Left renal pelvis (tissue), 4 donors: ENCODE results near the gene IL37. TPM values are rescaled to one million over a fixed set of nuclear protein-coding genes. Genes with fewer than 3 reads are reported as not detected.
"Not testable (repeated sequence)": the region's sequence is repeated elsewhere in the genome, so short reads cannot be mapped to it uniquely, and the experiment has no call there.

ENCODE experiments used
- DNase-seq, 4 donors: peaks; one replicate each; pipeline ENCODE4 v3.0.0-alpha.2; 2013; ENCODE audit warnings: low read depth in 4 of 4, low spot score in 3 of 4
- polyA plus RNA-seq, 4 donors: library from polyadenylated mRNA; unstranded; fragments of 120-200 nt; gene quantifications; one replicate each; pipeline ENCODE4 v1.2.1, GENCODE V29; 2013; ENCODE audit not compliant: insufficient read length in 4 of 4

Gene IL37
- polyA plus RNA-seq, 4 donors: not detected

DNA sequence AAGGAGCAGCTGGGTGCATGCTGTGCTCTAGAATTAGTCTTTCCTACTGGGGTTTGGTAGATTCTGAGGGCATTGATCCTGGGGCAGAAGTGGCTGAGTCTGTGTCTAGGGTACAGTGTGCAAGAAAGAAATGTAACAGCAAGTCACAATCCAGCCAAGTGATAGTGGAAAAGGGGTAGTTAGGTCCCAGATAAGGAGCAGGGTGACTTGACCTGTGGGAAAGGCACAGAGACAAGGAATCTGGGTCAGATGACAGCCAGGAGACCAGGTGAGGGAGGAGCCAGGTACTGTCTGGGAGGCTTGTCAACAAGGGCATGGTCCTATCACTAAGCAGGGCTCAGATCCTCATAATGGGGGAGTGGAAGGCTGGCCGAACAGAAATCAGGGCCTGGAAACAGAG is 8.1 kb downstream of the IL37 start:
- DNase-seq: no peak

- no peak for DNase-seq
Measured at GRCh38 chr2:112920923-112921532, 10.1 kb downstream of the IL37 start.

DNA sequence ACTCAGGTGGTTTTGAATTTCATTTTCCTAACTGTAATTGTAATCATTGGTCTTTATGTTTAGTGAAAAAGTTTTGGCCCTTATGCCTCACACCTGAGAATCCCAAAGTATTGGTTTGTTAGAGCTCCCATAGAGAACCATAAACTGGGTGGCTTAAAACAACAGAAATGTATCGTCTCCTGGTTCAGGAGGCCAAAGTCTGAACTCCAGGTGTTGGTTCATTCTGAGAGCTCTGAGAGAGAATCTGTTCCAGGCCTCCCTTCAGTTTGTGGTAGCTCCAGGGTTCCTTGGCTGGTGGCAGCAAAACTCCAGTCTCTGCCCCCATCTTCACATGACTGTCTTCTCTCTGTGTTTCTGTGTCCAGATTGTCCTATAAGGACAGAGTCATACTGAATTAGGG is 11.0 kb downstream of the IL37 start:
- no peak for DNase-seq

- DNase-seq: no peak
Measured at GRCh38 chr2:112923237-112923966, 12.4 kb downstream of the IL37 start.

GRCh38 chr2:112923967-112924338 is 13.0 kb downstream of the IL37 start:
- no peak for DNase-seq

DNA sequence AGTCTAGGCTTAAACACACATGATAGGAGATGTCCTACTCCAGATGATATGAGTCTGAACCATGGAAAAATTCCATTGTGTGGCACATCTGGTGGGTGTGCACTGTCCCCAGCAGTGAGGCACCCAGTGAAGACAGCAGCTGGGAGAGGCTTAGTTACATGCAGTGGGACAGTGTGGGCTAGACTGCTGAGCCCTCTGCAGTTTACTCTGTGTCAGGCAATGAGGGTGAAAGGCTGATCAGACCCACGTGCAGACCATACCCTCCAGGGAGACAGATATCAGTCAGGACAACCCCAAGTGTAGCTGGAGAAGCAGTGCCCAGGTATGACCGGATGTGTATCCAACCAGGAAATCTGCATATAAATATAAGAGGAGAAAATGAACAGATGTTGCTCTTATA is 13.4 kb downstream of the IL37 start:
- no peak for DNase-seq

DNA sequence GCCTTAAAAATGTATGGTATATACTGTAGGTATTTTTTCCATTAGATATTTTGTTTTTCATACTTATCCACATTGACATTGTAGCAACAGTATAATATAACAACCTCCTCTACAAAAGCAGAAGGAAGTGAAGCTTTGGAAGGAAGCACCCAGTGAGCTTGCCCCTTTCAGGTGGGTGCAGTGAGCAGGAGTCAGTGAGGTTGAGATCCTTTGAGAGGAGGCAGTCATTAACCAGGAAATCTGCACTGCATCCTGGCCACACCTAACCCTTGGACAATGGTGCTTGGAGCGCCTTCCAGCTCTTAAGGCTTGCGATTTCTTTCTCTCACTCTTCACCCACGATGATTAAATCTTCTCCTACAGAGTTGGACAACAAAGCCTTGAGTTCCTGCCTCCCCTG is 13.9 kb downstream of the IL37 start:
- peak in 1 of 4 donors; percentile 8 for DNase-seq

DNA sequence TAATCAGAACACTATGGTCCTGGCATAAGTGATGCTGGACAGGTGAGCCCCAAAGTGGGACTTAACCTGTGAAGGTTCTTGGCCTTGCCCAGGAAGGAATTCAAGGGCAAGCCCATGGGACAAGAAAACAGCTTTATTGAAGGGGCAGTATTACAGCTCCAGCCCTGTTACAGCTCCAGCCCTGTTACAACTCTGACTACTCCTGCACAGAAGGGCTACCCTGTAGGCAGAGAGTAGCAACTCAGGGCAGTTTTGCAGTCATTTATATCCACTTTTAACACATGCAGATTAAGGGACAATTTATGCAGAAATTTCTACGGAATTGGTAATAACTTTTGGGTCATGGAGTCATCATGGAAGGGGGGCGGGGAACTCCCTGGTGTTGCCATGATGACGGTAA is 15.7 kb downstream of the IL37 start:
- DNase-seq: no peak

- no peak for DNase-seq
Measured at GRCh38 chr2:112927745-112928144, 16.8 kb downstream of the IL37 start.

DNA sequence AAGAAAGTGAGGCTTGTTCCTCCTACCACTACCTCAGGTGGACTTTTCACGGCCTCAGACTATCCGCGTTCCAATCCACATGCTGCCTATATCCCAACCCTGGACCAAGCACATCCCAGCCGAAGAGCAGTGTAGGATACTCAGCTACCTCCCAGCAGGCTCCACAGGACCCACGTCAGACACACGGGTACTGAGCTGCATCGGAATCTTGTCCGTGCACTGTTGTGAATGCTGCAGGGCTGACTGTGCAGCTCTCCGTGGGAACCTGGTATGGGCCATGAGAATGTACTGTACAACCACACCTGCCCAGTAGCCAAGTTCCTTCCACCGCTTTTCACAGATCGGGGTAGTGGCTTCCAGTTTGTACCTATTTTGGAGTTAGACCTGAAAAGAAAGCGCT is 22.3 kb downstream of the IL37 start:
- DNase-seq: no peak

- not testable (repeated sequence) for DNase-seq
Measured at GRCh38 chr2:112934117-112934516, 23.2 kb downstream of the IL37 start.

DNA sequence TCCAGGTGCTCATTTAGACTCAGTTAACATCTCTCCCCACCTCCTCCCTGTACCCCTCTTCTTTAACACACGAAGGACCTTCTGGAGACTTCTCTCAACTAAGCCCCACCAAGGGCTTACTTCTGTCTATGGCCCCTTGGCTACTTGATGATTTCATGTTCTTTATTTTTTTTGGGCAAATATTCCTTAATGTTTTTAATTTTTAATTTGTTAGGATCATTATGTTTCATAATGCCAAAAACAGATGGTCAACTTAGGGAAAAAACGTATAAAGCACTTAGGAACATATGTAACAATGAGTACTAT is 25.9 kb downstream of the IL37 start:
- no peak for DNase-seq

GRCh38 chr2:112938904-112939303 is 27.9 kb downstream of the IL37 start:
- DNase-seq: no peak

DNA sequence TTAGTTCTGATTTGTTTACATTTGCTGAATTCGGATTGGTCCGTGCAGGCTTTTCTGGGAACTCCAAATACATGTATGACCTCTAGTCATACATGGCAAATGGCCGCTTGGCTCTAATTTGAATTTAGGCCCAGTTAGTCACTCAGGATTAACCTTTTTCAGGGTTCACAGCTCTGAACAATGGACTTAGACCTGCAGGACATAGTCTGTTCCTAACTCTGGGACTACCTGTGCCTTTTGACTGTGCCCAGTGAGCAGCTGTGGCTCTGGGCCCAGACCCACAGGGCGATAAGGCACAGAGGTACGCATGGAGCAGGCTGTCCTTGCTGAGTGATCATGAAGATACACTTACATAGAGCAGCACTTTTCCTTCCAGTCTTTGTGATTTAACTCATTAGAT is 28.5 kb downstream of the IL37 start:
- no peak for DNase-seq

DNA sequence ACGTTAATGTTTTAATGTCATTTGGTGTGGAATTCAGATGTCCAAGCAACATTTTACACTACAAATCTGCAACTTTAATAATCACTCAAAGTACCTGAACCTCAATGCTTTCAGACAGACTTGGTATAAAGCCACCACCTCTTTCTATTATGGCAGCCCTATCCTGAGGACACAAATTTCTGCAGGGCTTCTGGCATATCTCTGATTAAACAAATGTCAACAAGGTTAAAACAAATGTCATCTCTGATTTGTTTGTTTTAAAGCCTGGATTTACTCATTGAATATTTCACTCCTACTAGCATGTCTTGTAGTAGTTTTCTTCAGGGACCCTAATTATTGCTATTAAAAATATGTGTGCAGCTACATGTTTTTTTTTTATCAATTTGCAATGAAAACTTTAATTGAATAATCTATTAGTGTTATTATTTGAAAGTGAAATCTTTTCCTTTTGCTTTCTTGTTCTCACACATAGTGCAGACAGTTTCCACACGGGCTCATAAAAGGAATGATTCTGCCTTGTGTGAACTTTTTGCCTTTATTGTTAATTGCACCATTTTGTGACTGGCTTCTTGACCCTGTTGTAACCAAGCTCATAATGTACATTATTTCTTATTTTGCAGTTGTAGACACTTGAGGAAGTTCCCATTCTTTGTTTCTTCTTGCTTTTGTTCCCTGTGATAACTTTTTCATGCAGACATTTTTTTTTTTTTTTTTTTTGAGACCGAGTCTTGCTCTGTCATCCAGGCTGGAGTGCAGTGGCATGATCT is 30.1 kb downstream of the IL37 start:
- no peak for DNase-seq

GRCh38 chr2:112941753-112942653 is 31.0 kb downstream of the IL37 start:
- DNase-seq: peak; percentile 43 to 59 (median 51)

DNA sequence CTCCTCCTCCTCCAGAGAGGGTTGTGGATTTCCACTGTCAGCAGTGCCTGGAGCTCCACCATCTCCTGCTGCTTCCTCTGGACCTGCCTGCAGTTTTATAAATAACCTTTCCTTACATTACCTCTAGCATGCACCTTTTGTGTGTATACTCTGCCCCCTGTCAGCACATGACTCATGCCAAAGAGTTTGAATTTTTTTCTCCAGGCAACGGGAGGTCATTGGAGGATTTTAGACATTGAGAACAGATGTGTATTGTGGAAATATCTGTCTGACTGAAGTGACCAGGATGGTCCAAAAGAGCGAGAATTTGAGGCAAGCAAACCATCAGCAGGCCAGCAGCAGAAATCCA is 31.7 kb downstream of the IL37 start:
- DNase-seq: no peak

GRCh38 chr2:112944971-112945370 is 34.0 kb downstream of the IL37 start:
- no peak for DNase-seq

DNA sequence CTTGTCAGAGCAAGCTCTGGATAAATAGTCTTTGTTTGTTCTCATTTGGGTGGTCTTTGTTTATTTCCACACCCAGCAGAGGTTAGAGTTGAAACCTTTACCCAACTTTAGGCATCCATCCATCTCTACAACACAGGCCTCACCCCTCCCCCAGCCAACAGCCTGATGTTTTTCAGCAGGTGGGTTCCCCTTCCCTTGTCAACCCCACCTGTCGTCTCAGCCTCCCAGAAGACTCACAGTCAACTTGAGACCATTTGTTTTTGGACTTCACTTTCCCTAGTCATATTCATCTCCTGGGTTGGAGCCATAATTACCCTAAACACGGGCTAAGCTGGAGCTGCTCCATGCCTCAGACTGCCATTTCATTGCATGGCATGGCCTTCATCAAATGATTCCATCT is 35.1 kb downstream of the IL37 start:
- no peak for DNase-seq

GRCh38 chr2:112947374-112947773 is 36.4 kb downstream of the IL37 start:
- no peak for DNase-seq

DNA sequence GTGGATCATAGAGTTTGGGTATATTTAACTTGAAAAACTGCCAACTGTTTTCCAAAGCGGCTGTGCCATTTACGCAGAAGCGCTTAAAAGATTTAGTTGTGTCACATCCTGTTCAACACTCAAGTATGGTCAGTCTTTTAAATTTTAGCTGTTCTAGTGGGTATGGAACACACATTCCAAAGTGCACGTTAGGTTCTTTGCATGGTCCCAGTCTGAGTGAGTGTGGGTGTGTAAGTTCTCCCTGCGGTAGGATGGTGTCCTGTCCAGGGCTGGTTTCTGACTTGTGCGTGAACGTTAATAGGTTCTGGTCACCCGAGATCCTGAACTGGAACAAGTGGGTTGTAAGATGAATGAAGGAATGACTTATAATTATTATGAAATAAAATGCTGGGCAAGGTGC is 38.5 kb downstream of the IL37 start:
- no peak for DNase-seq
